HG03378 (cell line): ENCODE measurements around the gene DHX32.
"Not testable (repeated sequence)": the region's sequence is repeated elsewhere in the genome, so short reads cannot be mapped to it uniquely, and the experiment has no call there.

Source experiments
- ATAC-seq: cut with Tn5 transposase; IDR thresholded peaks from one replicate; pipeline ENCODE4 v1.9.1; 2021; ENCODE audit warnings: mild to moderate bottlenecking, moderate library complexity; ENCODE audit not compliant: unreplicated experiment

DHX32 gene

GRCh38 chr10:125896088-125896934 lies 15.2 kb upstream of the DHX32 start, which contains the start of gene FANK1:
TSS of gene FANK1 (plus strand) at chr10:125896564. CDS start at chr10:125896643, 79 bp downstream.
- ATAC-seq = peak; percentile 63

GRCh38 chr10:125895130-125896087 lies 14.3 kb upstream of the DHX32 start:
- ATAC-seq = peak; percentile 56

DNA sequence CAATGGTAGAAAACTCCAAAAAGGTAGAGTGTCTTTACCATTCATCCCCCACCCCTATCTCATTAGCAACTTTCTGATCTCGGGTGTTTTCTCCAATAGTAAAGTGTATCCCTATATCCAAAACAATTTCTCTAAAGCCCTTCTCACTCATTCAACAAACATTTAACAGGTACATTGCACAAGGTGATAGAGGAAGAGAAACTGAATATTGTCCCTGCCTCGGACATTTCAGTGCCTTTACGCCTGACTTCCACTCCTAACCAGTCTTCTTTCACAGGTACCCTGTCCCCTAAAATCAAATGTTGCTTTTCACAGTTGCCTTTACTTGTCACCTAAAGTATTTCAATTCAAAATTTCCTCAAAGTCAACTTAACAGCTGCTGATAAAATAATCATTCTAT lies 13.1 kb upstream of the DHX32 start:
- ATAC-seq = not testable (repeated sequence)

DNA sequence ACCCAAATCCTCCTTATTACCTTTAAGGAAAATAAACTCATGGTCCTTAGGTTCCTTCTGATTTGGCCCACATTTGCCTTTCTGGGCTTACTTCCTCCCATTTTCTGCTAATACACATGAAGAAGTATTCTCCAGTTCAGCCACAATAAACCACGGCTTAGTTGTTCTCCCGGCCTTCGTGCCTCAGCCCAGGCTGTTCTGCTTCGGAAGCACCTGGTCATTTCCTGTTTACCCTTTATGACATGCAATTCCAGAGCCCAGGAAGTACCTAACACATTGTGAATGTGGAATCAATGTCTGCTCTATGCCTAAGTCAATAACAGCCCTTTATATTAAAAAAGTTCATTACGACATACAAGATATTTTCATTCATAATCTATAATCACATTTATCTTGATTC lies 11.3 kb upstream of the DHX32 start:
- not testable (repeated sequence) for ATAC-seq

GRCh38 chr10:125889441-125889840 lies 8.3 kb upstream of the DHX32 start:
- ATAC-seq = not testable (repeated sequence)

DNA sequence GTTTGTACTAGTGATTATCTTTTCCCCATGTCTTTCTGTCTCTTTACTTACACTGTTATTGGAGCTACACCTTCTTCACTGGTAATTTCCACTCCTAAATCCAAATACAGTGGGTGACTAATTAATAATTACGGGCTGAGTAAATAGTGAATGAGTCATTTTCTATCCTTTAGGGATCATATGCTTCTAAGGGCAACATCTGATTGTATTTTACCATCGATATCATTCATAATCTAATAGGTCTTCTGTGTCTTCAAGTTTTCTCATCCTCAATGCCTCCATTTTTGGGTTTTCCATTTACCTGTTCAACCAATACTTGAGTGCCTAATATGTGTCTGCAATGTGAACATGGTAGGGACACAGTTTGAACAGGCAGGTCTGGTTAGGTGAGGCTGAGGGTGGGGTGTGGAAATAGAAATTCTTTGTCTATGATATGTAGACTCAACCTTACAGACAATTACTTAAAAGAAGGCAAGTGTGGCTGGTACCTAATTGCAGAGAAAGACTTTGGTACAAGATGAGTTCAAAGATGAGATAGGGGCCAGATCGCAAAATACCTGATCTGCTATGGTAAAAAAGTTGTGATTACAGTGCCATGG lies 5.9 kb upstream of the DHX32 start:
- no peak for ATAC-seq

DNA sequence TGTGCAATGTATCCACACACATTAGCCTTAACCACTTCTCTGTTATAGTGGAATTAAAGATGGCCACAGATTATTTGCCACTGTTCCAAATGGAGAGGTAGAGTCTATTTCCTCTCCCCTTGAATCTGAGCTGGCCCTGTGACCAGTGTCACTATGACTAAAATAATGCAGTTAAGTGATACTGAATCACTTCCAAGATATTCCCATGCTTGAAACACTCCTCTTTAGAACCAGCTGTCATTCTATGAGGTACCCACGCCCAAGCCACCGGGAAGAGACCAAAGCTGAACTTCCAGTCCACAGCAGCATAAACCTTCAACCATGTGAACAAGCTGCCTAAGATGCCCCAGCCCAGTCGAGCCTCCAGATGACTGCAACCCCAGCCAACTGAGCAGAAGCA lies 2.1 kb upstream of the DHX32 start:
- ATAC-seq = no peak

DNA sequence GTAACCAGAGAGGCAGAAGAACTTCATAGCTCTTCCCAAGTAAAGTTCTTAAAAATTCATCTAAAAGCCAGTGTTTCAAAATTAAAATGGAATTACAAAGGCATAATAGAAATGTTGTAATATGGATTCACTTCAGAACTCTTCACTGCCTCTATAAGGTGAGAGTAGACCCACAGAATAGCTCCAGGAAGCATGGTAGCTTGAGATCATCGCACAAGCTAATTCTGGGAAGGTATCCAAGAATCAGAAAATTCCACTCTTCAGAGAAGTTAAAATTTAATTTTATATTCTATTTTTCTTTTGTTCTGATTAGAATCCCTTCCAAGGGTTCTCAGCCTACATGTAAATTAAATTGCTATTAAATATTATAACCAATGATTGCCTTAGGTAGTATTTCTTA lies 1.5 kb upstream of the DHX32 start:
- no peak for ATAC-seq

DNA sequence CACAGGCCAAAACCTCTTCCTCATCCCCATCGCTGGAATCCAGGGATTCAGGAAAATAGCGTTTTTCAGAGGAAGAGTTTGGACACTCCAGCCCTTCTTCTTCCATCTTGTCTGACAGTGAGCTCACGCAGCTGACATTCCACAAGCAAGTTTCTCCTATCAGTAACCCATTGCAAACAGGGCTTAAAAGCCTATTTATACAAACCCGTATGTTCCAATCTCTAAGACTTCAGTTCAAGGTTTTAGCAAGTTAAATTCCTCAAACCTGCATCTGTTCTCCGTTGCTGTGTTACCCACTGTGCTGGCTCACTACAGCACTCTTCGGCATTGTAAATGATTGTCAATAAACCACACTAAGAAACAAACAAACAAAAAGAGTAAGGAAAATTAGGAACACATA lies 373 bp downstream of the DHX32 start:
- no peak for ATAC-seq

- ATAC-seq = no peak
Measured at GRCh38 chr10:125878957-125879835, 1.9 kb downstream of the DHX32 start.

DNA sequence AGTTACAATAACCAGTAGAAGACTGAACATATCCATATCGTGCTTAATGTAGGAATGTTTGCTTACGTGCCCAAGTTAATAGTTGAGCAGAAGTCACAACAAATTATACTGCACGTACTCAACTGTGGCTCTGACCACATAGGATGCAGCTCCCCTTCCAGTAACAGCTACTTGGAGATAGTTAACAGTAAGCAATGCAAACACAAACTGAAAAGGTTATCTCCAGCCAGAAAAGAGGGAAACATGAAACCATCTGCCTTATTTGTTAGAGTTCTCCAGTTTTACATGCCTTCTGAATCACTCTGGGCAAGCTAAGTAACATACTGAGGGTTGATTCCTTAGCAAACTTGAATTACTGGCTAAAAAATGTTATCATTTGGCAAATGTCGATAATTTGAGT lies 9.8 kb downstream of the DHX32 start:
- ATAC-seq = no peak

GRCh38 chr10:125868372-125868975 lies 12.6 kb downstream of the DHX32 start:
- ATAC-seq = peak; percentile 75

DNA sequence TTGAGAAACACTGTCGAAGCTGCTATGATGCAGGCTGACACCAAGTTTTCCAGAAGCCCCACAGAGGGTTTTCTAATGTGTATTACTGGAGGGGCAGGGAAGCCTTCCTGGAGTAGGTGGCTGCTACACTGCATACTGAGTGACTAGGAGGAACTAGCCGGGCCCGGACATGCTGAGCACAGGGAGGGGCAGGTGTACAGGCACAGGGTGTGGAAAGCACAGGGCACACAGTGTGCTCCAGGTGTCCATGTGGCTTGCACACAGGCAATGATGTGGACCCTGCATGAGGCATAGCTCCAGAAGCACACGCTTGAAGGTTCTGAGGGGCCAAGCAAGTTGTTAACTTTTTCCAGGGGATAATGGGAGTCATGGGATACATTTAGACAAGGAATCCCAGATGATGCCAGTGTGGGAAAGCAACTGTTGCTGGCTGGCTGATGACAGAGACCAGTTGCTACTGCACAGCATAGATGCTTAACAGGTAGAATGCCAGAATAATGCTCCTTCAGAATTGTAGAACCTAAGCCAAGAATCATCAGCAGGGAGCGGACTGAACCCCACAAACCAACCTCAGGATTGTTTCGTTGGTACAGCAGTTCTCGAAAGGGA lies 14.6 kb downstream of the DHX32 start:
- ATAC-seq = no peak

DNA sequence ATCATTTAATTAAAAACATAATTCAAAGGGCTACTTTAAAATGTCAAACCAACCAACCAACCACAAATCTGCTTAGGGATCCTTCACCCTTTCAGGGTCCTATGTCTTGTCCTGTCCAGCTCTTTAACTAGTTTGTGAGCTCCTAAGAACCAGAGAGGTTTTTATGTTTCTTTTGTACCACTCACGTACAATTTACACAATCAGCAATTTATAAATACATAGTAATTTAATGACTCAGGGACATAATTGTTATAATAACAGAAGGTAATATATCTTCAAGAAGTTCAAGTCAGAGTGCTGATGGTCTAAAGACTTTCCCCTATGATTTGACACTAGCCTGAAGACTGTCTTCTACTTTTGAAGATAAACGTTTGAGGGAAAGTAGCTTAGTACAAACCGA lies 16.0 kb downstream of the DHX32 start:
- no peak for ATAC-seq

- no peak for ATAC-seq
Measured at GRCh38 chr10:125859128-125859817, 21.8 kb downstream of the DHX32 start.

DNA sequence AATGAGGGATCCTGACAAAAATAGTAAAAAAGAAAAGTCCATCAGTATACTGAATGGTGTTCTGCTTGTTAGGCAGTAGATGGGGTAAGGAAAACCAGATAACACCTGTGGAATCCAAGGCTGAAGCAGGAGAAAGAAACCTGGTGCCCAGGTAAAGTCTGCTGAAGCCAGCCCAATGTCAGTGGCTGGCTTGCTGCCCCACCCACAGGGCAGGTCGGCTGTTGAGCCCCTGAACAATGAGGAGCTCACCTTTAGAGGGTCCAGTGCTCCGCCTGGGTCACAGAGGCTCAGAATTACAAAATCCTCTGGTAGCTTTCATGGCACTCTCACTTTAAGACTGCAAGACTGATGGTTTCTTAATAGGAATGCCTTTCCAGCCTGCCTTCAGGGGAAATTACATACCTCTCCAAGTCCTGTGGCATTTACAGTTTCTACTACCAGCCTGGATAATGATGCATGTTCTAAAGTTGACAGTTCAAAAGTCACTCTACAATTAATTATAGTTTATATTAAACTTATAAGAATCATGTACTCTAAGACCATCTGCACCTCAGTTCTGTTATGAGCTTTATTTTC lies 23.8 kb downstream of the DHX32 start:
- no peak for ATAC-seq

DNA sequence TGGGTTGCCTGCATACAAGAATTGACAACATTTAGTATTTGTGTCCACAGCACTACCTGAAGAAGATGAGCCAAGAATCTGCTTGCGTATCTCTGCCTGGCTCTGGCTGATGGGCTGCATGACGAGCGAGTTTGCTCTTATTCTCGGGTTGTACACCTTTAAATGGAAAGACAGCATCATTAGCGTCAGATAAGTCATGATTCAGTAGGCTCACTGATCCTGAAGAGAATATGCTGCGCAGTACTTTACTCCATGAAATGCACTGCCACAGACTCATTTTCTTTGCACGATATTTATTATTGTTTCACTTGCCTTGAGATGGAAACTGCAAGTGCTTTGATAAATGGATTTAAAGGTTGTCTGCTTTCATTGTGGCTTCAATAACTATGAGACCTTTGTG lies 28.6 kb downstream of the DHX32 start:
- no peak for ATAC-seq
